Measurements from ENCODE around the gene PSMD2.

- TF ChIP-seq CTCF (IDR thresholded peaks at IDR 0.05), result no peak
- peak in 1 of 3 donors; percentile 17 for TF ChIP-seq POLR2A (IDR thresholded peaks at IDR 0.05)
Observed at GRCh38 chr3:184275961-184276910, 22.8 kb upstream of the PSMD2 start, which contains the start of gene ECE2.
